Stimulated activated CD8-positive, alpha-beta memory T cell treated with anti-CD3 and anti-CD28 coated beads, Interleukin-7, amount 100 ng/mL, for 1 hour (primary cell): Measurements from ENCODE around the gene RBM44.

ENCODE experiments used
- DNase-seq, 2 donors: peaks; one replicate each; pipeline ENCODE4 v3.0.0-alpha.2; 2020; ENCODE audit warnings: low read depth in 2 of 2

The RBM44 gene

GRCh38 chr2:237886685-237887481, 88.3 kb downstream of the RBM44 start:
- no peak for DNase-seq

GRCh38 chr2:237888389-237888788, 89.8 kb downstream of the RBM44 start:
- DNase-seq: no peak

GRCh38 chr2:237889016-237889415, 90.4 kb downstream of the RBM44 start:
- no peak for DNase-seq

GRCh38 chr2:237889811-237890210, 91.2 kb downstream of the RBM44 start:
- no peak for DNase-seq
